Left kidney (tissue), 2 donors: ENCODE data around the gene EYA3. TPM values are rescaled to one million over a fixed set of nuclear protein-coding genes. Genes with fewer than 3 reads are reported as not detected.

Experiments used
- DNase-seq: peaks from one replicate; pipeline ENCODE4 v3.0.0-alpha.2; 2013
- polyA plus RNA-seq: library from polyadenylated mRNA; unstranded; fragments of 120-200 nt; gene quantifications from one replicate; pipeline ENCODE4 v1.2.1, GENCODE V29; 2013; ENCODE audit not compliant: insufficient read length

The EYA3 gene
- polyA plus RNA-seq, 1 donor, result 64.1 TPM

DNA sequence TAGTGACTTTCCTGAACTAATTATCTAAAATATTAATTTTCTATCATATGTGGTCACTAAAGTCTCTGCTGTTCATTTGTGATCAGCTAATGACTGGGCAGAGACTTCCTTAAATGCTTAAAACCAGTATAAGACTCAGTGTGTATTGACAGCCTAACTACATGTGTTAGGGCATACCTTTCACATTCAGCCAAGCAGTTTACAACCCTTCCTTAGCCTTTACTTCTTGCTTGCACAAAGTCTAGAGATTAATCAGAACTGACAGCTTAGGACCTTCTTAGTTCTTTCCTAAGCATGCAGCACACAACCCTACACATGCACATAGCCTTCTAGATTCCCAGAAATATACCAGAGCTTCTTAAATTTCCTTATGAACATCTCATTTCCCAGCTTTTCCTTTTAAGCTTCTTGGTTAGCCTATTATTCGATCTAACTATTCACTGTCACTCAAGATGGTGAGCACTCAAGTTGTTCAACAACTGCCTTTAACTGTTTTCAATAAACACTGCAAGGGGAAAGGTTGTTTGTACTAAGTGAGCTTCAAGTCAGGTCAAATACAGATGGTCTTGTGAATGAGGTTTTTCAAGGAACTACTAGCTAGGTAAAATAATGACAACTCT, 13.4 kb downstream of the EYA3 start:
- DNase-seq, result no peak

DNA sequence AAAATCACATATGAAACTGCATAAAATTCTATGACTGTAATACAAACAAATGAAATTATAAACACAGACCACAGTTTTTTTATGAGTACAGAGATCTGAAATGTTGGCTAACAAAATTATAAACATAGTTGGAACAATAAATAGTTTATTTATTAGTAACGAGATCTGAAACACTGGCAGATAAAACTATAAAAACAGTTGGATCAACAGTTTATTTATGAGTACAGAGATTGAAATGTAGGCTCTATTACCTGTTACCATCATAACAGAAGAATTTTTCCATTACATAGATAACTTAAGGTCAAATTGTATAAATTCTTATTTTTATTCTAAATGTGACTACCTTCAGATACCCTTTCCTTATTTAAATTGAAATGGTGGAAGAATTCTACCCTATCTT, 14.5 kb downstream of the EYA3 start:
- no peak for DNase-seq

DNA sequence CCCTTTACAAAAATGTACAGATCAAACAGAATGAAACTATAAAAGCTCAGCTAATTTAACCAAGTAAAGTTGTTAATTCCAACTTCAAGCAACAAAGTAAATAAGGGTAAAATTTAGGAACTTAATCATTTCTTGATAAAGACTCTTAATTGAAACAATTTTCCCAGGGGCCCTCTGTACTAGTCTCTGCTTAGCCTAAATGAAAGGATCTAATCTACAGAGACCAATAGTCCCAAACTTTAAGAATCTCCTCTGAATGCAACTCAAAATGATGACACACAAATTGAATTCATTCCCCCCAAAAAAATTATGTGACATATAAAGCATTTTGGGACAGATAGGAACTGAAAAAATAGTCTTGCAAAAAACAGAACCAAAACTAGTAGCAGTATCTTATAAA, 16.6 kb downstream of the EYA3 start:
- no peak for DNase-seq

DNA sequence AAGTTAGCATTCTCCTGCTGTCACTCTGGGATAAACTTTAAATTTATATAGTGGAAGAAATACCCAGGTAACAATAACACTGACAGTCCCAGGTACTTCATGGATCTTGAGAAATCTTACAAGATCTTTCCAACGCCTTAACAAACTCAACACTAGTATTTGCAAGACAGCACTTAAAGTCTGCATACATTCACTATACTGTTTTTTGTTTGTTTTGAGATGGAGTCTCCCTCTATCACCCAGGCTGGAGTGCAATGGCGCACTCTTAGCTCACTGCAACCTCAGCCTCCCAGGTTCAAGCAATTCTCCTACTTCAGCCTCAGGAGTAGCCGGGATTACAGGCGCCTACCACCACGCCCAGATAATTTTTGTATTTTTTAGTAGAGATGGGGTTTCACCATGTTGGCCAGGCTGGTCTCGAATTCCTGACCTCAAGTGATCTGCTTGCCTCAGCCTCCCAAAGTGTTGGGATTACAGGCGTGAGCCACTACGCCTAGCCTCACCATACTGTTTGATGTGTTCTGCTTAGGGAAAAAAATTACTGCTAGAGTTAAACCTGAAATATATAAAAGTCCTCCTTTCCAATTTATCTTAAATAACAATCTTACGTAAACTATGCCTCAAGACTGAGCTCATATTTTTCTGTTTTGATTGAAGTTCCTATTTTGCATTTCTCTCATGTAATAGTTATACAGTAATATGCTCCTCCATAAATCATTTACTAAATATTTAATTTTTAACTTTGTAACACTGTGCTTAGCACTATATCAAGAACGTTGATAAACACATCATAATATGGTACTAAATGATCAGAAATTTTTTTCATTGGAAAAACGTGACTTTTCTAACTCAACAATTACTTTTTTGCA, 17.5 kb downstream of the EYA3 start:
- DNase-seq, result no peak

DNA sequence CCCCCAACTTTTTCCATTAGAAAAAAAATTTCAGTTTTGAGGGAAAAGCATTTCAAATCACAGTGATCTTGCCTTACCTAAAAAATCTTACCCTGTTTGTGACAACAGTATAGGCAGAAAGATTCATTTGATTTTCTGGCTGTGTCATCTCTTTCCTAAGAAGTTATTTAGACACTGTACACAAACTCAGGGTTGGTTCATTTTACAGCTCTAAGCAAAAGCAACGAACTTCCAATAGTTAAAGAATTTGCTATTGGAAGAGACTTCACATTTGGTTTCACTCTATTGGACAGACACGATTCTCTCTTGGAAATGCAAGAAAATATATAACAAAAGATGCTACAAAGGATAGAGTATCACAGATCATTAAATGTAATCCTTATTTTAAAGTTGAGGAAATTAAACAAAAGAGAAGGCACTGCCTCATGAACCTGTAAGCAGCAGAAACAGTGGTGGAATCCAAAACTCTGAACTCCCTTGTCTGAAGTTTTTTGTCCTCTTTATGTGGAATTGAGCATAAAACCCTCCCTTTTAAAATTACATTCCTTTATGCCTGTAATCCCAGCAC, 20.8 kb downstream of the EYA3 start:
- no peak for DNase-seq

DNA sequence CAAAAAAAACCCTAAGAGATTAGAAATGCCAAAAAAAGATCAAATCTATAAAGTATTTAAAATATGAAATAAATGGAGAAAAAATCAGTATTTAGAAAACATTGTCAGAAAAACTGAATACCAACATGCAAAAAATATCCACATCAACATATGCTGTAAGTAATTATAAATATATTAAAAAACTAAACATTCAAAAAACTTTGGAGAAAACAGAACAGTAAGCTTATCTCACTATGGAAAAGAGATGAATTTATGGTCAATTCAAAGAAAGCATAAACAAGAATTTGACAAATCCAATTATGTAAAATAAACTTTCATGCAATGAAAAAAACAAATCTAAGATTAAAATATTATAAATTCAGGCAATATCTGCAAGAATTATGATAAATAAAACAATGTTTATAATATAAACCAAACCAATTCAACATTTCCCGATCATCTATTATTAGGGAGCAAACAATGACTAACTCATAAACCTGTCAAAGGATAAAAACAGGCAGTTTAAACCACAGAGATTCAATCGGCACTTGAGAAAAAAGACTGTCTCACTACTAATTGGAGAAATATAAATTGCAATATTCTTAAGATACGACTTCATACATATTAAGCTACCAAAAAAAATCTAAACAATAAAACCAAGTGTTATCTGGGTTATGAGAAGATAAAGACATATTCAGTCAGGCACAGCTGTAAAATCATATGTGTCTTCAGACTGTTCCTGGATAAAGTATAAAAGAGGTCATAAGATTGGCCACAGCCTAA, 21.8 kb downstream of the EYA3 start:
- DNase-seq, result no peak

DNA sequence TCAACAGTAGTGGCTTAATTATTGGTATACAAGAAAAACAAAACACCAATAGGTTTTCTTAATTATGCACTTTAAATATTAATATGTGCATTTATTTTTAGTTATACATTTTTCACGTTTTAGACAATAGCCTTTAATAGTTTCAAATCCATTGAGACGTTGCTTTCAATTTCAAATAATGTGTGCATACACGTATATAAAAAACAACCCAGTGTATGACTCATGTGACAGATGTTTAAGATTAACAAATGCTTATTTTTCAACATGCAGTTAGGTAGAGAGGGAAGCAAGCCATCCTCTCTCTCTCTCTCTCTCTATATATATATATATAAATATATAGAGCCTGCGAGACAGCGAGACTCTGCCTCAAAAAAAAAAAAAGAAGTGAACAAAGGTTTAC, 24.3 kb downstream of the EYA3 start:
- no peak for DNase-seq

DNA sequence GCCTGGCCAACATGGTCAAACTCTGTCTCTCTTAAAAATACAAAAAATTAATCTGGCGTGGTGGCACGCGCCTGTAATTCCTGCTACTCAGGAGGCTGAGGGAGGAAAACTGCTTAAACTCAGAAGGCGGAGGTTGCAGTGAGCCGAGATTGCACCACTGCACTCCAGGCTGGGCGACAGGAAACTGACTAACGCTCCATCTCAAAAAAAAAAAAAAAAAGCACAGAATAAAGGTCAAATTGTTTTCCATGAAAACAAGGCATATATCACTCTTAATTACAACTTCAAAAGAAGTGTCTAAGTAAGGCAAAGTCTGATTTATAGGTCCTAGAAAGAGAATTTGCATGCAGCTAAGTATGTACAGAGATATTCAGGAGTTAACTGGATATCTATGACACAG, 25.6 kb downstream of the EYA3 start:
- DNase-seq, result no peak

DNA sequence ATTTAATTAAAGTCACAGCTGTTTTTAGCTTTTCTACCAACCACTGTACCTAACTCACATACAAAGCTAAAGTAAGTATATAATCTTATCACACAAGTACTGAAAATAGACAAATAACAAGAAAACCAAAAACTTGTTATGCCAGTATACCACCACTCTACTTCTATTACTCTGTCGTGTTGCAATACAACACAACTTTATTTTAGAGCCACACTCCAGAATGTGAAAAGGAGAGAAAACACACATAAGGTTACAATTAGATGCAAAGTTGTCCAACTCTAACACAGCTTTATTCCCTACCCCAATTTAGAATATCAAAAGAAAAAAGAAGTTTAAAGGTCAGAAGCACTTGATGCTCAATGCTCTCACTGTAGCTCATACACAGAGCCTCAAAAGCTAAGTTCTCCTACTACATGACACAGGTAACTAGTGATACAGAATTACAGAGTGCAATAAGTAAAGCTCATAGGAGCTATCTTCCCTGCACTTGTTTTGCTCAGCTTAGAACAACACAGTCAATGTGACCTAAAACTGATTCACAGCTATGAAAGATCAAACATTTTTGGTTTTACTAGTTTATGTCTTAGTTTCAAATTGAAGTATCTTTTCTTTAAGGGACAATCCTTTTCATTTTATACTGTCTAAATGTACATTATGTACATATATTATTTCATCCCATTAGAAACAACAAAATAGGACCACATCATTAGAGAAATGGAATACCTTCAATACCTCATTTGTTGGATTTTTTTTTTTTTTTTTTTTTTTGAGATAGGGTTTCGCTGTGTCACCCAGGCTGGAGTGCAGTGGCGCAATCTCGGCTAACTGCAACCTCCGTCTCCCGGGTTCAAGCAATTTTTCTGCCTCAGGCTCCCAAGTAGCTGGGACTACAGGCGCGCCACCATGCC, 29.2 kb downstream of the EYA3 start:
- no peak for DNase-seq

DNA sequence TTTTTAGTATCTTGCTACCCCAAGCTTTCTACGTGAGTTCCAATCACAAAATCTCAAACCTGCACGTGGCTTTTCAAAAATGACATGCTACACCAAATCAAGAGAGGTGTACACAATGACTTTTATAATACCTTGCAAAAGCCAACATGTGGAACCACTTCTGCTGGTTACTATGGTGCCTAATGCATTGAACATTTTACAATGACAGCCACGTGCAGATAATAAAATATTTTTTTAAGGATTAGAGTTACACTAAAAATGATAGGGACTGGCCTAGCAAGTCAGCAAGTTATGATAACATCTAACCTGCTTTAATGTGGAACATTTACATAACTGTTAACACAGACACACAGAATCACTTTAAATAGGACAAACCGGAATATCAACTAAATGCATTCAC, 30.2 kb downstream of the EYA3 start:
- DNase-seq, result no peak

DNA sequence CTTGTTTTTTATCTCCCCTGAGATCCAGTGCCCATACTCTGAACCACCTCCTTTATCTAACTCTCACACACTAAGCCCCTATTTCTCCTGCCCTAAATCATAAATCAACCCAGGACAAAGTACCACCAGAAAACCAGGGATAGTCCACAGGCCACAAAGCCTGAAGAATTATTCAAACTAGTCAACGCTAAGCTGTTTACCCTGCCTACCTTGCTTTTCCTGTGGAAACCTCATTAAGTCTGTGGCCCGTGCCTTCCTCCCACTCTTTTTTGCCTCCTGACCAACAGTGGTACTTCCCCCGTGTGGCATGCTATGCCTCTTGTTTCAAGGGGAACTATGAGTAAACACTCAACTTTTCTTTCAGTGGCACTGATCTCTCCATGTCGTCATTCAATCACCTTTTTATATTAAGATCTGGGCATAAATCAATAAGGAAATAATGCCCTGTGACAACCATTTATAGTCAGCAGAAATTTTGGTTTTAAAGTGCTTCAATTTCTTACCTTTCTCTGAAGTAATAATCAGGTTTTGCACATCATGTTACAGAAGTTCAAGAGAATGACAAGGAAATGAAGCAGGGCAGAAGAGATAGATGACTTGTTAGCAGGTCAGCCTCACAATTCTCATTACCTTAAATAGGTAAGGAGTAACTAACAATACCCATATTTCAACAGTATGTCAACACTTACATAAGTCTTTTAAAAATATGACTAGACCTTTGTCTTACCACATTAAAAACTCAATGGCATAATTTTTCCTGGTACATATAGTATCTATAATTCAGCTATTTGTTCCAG, 32.1 kb downstream of the EYA3 start:
- DNase-seq, result no peak

DNA sequence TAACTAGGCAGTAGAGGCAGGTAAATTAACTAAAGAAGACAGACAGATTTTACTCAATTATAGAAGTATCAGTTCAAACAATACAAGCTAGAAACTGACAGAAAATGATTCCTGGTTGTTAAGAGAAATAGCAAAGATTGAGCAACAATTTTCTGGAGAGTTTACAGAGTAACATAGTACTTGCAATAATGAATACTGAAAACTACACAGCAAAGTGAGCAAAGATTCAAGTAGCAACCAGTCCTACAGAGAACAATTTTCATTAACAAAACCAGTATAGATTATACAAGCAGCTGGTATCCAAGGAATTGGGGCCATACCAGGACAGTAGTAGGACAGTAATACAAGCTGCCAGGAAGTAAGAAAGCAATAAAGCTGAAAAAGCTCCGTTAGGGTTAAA, 37.6 kb downstream of the EYA3 start:
- DNase-seq, result no peak

DNA sequence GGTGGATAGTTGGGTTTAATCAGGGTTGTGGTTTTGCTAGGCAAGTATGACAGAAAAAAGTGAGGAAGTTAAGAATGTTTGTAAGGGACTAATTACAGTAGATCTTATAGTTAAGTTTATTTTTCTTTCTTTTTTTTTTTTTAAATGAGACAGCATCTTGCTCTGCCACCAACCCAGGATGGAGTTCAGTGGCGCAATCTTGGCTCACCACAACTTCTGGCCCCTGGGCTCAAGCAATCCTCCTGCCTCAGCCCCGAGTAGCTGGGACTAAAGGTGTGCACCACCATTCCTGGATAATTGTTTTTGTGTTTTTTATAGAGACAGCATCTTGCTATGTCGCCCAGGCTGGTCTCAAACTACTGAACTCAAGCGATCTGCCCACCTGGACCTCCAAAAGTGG, 41.7 kb downstream of the EYA3 start:
- no peak for DNase-seq

DNA sequence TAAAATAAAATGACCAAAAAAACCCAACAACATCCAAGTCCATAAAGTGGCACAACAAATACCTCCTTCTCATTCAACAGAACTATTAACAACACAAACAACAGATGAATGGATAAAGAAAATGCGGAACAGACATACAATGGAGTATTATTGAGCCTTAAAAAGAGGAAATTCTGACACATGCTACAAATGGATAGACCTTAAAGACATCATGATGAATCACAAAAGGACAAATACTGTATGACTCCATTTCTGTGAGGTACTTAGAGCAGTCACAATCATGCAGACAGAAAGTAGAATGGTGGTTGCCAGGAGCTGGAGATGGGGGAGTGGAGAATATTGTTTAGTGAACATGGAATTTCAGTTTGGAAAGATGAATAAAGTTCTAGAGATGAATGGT, 42.6 kb downstream of the EYA3 start:
- no peak for DNase-seq

DNA sequence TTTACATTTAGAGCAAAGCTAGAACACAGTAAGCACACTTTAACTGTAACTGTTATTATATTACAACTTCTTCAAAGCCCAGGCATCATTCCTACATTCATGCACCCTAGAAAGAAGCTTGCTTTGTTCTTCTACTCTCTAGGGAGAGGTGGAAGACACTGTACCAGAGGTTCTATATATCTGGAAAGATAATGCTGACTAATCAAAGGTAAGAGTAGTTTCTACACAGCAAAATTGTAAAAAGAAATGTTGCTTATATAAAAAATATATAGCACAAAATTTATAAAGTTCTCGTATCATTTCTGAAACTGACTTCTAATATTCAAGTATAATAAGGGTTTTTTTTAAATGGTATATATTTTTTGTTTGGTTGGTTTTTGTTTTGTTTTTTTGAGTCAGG, 44.0 kb downstream of the EYA3 start:
- no peak for DNase-seq

DNA sequence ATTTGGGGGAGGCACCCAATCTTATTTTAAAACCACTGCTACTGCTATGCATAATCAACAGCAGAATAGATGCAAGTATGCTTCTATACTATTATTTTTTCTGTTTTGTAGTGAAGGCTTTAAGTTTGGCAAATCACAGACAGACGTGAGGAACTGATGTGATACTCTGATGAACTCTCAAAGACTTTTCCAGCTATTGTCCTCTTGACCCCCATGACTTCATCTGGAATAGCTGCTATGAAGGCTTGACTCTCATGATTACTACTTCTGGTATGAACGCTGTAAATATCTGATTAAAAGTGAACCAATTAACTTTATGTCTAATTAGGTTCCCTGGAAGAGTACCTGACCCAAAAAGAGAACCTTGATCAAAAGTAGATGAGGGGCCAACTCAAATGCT, 49.1 kb downstream of the EYA3 start:
- DNase-seq, result no peak

DNA sequence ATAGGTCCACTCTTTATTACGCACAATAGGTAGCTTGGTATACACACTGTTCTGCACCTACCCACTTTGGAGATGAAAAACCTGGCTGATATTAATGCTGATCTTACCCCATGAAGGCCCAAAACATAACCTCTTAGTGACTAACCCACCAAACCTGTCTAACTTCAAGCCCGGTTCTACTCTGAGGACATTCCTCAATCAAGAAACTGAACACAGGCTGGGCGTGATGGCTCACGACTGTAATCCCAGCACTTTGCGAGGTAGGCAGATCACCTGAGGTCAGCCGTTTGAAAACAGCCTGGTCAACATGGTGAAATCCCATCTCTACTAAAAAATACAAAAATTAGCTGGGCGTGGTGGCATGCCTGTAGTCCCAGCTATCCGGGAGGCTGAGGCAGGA, 50.5 kb downstream of the EYA3 start:
- no peak for DNase-seq

DNA sequence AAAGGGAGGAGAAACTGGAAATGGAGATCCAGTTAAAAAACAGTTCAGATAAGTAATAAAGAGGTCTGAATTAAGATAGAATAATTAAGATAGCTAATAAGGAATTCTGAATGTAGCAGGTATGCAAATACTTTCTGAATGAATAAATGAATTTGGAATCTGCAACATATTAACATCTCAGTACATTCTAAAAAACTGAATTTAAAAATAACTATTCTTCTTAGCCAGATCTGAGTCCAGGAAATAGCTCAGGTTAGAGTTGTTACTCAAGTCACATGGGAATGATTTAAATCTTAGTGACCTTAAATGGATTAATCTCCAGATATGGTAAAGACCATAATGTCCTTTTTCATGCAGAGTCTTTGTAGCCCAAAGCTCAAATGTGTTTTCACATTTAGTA, 51.2 kb downstream of the EYA3 start:
- DNase-seq, result no peak

DNA sequence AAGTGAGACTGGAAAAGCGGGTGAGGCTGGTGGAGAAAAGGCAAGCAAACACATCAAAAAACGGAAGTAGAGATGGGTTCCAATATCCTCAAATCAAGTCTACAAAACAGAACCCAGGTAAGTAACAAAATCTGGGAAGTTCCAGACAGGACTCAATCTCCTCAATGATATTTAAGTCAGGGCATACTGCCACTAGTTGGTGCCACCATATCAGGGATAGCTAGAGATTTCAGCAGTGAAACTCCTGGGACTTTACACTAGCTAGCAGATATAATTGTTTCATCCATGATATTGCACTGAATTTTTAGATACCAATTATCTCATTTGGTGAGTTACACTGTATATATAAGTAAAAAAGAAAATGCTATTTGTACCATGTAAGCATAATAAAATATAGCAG, 52.0 kb downstream of the EYA3 start:
- no peak for DNase-seq

DNA sequence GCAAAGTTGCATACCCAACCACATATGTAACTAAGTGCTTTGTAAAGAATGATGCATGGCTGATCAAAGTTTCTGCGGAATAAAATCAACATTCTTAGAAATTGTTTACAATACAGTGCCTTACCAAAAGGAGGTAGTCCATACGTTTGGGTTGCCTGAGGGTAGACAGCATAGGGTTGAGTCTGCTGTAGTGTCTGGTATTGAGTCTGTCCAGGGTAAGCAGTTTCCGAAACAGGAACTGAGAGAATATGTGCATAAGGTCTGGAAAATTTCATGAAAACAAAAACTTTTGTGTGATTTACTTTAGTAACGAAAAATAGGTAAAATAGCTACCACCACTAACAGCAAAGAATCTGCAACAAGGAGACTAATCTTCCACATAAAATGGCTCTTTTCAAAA, 53.0 kb downstream of the EYA3 start:
- DNase-seq, result no peak

DNA sequence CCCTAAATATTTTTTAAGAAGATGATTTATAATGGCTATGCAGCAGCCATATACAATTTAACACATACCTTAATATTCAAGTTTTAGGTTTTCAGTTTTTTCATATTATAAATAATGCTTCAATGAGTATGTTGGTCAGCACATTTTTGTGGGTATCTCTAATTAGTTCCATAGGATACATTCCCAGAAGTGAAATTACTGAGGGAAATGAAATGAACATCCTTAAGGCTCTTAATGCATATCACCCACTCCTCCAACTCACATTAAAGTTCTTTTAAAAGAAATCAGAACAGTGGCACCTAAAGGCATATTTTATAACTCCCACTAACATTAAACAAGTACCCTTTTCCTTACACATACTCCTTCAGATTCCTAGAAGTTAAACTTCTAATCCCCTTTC, 56.1 kb downstream of the EYA3 start:
- DNase-seq, result no peak
